Osteoblast (primary cell): ENCODE results near the gene IL19. TPM values are rescaled to one million over a fixed set of nuclear protein-coding genes. Genes with fewer than 3 reads are reported as not detected.

Source experiments
- DNase-seq: peaks from one replicate; pipeline ENCODE4 v3.0.0; 2011; ENCODE audit warnings: low spot score, mixed read lengths; ENCODE audit not compliant: insufficient read length; ENCODE audit errors: missing footprints
- H2AFZ ChIP-seq: 2 replicates; pipeline ENCODE4 v1.6.0; 2011; ENCODE audit warnings: mild to moderate bottlenecking, low read length
- H3K27ac ChIP-seq: 2 replicates; pipeline ENCODE4 v1.5.1; 2011; ENCODE audit warnings: mild to moderate bottlenecking, low read depth, low read length, moderate library complexity
- H3K27me3 ChIP-seq: 2 replicates; pipeline ENCODE4 v1.6.0; 2012; ENCODE audit warnings: mild to moderate bottlenecking, control low read depth, inconsistent platforms, low read length, moderate library complexity; ENCODE audit not compliant: insufficient read depth
- H3K36me3 ChIP-seq: 2 replicates; pipeline ENCODE4 v1.5.1; 2011; ENCODE audit warnings: mild to moderate bottlenecking, low read length, control low read depth, moderate library complexity; ENCODE audit not compliant: insufficient read depth
- H3K4me1 ChIP-seq: 2 replicates; pipeline ENCODE4 v1.5.1; 2011; ENCODE audit warnings: mild to moderate bottlenecking, low read length, control low read depth, moderate library complexity; ENCODE audit not compliant: insufficient read depth
- H3K4me2 ChIP-seq: 2 replicates; pipeline ENCODE4 v1.6.0; 2011; ENCODE audit warnings: mild to moderate bottlenecking, low read length; ENCODE audit not compliant: insufficient read depth
- H3K4me3 ChIP-seq: fragments of 200-600 bp; sonication (generic); 3 replicates; pipeline ENCODE4 v1.5.1; 2012; ENCODE audit warnings: mild to moderate bottlenecking, low read length, inconsistent platforms; ENCODE audit not compliant: insufficient read depth
- H3K79me2 ChIP-seq: 2 replicates; pipeline ENCODE4 v1.6.0; 2012; ENCODE audit warnings: mild to moderate bottlenecking, low read length, control low read depth, inconsistent platforms; ENCODE audit not compliant: insufficient read depth
- H3K9me3 ChIP-seq: 2 replicates; pipeline ENCODE4 v1.5.1; 2011; ENCODE audit warnings: low read depth, low read length, control low read depth
- H4K20me1 ChIP-seq: 2 replicates; pipeline ENCODE4 v1.6.0; 2012; ENCODE audit warnings: mild to moderate bottlenecking, low read length, control low read depth; ENCODE audit not compliant: insufficient read depth
- total RNA-seq: library from RNA; depleted of rRNA; stranded (reverse); fragments of >200 nt; gene quantifications from 2 replicates; pipeline ENCODE4 v1.2.3, GENCODE V29; 2012
- TF ChIP-seq, protein P1 (sequence below): IDR thresholded peaks from 2 replicates; pipeline ENCODE4 v1.5.1; 2011; ENCODE audit warnings: mild to moderate bottlenecking, low read depth, low read length, moderate library complexity; ENCODE audit errors: extremely low read depth

IL19 gene
- total RNA-seq, 1 donor: not detected

GRCh38 chr1:206842854-206843253, 72.3 kb downstream of the IL19 start:
- Histone ChIP-seq H3K4me1 (peaks cover 13% of the 10 kb centered on the region), H3K4me2 (no peak overlapping the region), H3K27ac (no peak overlapping the region), H3K79me2 (no peaks in the 10 kb centered on the region), H3K4me3 (no peak overlapping the region), H3K36me3 (no peaks in the 10 kb centered on the region), H2AFZ (no peak overlapping the region), H3K9me3 (no peaks in the 10 kb centered on the region), H3K27me3 (peaks cover 6% of the 10 kb centered on the region), H4K20me1 (no peaks in the 10 kb centered on the region)
- no peak for DNase-seq
- TF ChIP-seq, protein P1, sequence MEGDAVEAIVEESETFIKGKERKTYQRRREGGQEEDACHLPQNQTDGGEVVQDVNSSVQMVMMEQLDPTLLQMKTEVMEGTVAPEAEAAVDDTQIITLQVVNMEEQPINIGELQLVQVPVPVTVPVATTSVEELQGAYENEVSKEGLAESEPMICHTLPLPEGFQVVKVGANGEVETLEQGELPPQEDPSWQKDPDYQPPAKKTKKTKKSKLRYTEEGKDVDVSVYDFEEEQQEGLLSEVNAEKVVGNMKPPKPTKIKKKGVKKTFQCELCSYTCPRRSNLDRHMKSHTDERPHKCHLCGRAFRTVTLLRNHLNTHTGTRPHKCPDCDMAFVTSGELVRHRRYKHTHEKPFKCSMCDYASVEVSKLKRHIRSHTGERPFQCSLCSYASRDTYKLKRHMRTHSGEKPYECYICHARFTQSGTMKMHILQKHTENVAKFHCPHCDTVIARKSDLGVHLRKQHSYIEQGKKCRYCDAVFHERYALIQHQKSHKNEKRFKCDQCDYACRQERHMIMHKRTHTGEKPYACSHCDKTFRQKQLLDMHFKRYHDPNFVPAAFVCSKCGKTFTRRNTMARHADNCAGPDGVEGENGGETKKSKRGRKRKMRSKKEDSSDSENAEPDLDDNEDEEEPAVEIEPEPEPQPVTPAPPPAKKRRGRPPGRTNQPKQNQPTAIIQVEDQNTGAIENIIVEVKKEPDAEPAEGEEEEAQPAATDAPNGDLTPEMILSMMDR: no peak

GRCh38 chr1:206843626-206844025, 73.1 kb downstream of the IL19 start:
- H2AFZ ChIP-seq: no peak overlapping the region
- peaks cover 5% of the 10 kb centered on the region for H3K27me3 ChIP-seq
- no peak overlapping the region for H3K27ac ChIP-seq
- no peaks in the 10 kb centered on the region for H3K79me2 ChIP-seq
- no peak overlapping the region for H3K4me2 ChIP-seq
- DNase-seq: no peak
- no peaks in the 10 kb centered on the region for H3K36me3 ChIP-seq
- H3K4me1 ChIP-seq: peaks cover 13% of the 10 kb centered on the region
- H3K4me3 ChIP-seq: no peak overlapping the region
- H3K9me3 ChIP-seq: no peaks in the 10 kb centered on the region
- H4K20me1 ChIP-seq: no peaks in the 10 kb centered on the region
- TF ChIP-seq, protein P1: no peak

DNA sequence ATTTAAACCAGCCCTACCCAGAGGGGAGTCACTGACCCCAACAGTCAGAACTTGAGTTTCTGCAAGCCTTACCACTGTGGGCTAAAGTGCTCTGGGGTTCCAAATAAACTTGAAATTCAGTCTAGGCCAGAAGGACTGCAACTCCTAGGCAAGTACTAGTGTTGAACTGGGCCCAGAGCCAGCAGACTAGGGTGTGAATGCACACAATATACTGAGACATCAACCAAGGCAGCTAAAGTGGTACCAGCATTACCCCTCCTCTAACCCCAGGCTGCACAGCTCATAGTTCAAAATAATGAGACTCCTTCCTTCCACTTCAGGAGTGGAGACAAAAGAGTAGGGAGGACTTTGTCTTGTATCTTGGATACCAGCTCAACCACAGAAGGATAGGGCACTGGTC, 75.9 kb downstream of the IL19 start:
- H3K36me3 ChIP-seq: no peaks in the 10 kb centered on the region
- H2AFZ ChIP-seq: no peak overlapping the region
- no peak for DNase-seq
- TF ChIP-seq, protein P1: no peak
- peaks cover 3% of the 10 kb centered on the region for H3K4me1 ChIP-seq
- H3K27ac ChIP-seq: no peak overlapping the region
- no peaks in the 10 kb centered on the region for H4K20me1 ChIP-seq
- no peak overlapping the region for H3K4me3 ChIP-seq
- H3K4me2 ChIP-seq: no peak overlapping the region
- peaks cover 5% of the 10 kb centered on the region for H3K27me3 ChIP-seq
- no peaks in the 10 kb centered on the region for H3K9me3 ChIP-seq
- no peaks in the 10 kb centered on the region for H3K79me2 ChIP-seq

DNA sequence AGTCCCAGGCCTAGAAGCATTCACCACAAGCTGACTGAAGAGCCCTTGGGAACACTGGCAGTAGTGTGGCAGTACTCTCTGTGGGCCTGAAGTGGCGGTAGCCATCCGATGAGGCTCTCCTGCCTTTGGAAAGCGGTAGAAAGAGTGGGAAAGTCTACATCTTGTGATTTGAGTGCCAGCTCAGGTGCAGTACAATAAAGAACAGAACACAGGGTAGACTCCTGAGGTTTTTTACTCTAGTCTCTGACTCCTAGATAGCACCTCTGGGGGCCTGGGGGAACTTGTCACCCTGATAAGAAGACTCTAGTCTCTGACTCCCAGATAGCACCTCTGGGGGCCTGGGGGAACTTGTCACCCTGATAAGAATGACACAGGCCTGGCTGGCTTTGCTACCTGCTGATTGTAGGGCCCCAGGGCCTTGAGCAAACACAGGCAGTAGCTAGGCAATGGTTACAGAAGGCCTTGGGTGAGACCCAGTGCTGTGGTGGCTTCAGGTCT, 76.8 kb downstream of the IL19 start:
- H3K27me3 ChIP-seq: peaks cover 5% of the 10 kb centered on the region
- no peak overlapping the region for H3K27ac ChIP-seq
- H3K36me3 ChIP-seq: no peaks in the 10 kb centered on the region
- no peak for DNase-seq
- H3K9me3 ChIP-seq: no peaks in the 10 kb centered on the region
- H4K20me1 ChIP-seq: no peaks in the 10 kb centered on the region
- H3K79me2 ChIP-seq: no peaks in the 10 kb centered on the region
- H3K4me1 ChIP-seq: peaks cover 3% of the 10 kb centered on the region
- H2AFZ ChIP-seq: no peak overlapping the region
- TF ChIP-seq, protein P1: no peak
- H3K4me3 ChIP-seq: no peak overlapping the region
- H3K4me2 ChIP-seq: no peak overlapping the region
